CD4-positive, alpha-beta T cell treated with Interleukin-4 for 1 hour (primary cell): Measurements from ENCODE around the gene PDC.
"Not testable (repeated sequence)": the region's sequence is repeated elsewhere in the genome, so short reads cannot be mapped to it uniquely, and the experiment has no call there.

ENCODE experiments used
- DNase-seq, 2 donors: peaks; one replicate each; pipeline ENCODE4 v3.0.0-alpha.2; 2020 to 2022

The PDC gene

DNA sequence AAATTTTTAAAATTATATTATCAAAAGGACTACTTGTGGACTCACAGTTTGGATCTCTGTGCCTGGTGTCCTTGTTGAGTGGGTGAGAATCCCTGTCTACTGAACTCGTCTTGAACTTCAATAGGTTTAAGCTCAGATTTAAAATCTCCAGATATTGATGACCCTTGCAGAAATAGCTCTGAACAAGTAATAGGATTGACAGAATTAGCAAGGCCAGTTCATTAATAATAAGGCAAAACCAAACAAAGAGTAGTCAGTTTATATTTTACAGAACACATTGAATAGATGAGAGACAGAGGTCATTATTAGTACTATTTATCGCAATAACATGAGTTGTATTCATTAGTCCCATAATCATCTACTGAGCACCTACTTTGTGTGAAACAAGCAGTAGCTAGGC lies at the start of gene PDC:
TSS of gene PDC (minus strand) at position 101 of the 400 bp plus-strand sequence. CDS start 11,655 bp downstream, outside the sequence.
- no peak for DNase-seq

DNA sequence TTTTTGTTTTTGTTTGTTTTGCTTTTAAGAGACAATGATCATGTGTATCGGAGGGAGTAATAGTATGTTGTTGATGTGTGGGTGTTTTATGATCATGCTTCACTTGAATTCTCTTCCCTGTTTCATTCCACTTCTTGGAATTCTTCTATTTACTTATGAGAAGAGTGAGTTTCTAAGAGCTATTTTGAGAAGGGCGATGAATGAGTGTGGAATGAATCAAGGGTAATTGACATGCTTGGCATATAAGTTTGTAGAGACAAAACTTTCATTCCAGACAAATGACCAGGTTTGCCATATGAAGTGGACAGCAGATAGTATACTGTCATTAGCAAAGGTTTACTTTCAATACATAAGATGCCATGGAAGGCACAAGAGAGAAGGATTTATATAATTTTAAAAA lies 42.3 kb upstream of the PDC start:
- no peak for DNase-seq

DNA sequence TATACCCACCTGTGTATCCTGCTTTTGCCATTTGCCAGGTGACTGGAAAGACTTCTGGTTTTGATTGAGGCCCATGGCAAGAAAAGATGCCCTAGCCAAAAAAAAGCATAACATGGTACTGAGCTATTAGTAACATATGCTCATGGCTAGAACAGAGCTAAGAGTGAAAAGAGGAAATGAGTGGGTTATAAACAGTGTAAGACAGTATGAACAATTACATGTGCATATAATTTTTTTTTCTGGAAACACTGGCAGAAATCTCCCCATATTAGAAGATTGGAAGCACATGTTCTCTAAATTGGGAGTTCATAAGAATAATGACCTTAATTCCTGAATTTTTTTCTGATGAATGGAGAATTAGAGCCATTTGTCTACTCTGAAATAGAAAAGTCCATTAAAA lies 41.2 kb upstream of the PDC start:
- no peak for DNase-seq

DNA sequence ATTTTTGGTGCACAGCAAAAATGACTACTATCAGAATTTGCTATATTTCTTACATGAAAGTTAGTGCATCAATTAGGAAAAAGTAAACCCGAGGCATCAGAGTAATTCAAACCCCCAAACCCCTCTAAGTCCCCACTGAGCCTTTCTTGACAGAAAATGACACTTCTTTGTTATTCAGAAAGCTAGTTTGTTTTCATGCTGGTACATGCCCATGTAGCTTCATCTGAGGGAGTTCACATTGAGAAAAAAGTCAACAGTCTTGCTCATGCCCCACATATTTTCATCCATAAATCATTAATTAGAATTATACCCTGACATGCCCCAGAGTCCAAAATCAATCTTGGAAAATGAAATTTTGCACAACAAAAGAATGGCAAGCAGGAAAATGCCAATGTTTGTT lies 39.9 kb upstream of the PDC start:
- DNase-seq = no peak

DNA sequence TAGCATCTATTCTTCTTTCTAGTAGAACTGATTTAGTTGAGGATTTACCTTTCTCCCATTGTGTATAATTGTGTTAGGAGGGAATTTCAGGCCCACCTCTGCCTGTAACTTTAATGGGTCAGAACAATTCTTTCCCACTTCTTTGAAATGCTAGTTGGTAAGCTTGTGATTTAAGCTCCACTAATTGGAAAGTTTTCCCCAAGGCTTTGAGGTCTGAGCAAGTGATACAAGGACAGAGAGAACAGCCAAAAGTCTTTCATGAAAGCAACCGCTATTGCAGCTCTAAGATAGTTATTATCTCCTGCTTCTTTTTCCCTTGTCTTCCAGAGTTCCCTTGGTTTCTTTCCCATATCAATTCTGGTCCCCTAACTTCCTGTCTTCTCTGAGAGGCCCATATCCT lies 38.7 kb upstream of the PDC start:
- DNase-seq = no peak

DNA sequence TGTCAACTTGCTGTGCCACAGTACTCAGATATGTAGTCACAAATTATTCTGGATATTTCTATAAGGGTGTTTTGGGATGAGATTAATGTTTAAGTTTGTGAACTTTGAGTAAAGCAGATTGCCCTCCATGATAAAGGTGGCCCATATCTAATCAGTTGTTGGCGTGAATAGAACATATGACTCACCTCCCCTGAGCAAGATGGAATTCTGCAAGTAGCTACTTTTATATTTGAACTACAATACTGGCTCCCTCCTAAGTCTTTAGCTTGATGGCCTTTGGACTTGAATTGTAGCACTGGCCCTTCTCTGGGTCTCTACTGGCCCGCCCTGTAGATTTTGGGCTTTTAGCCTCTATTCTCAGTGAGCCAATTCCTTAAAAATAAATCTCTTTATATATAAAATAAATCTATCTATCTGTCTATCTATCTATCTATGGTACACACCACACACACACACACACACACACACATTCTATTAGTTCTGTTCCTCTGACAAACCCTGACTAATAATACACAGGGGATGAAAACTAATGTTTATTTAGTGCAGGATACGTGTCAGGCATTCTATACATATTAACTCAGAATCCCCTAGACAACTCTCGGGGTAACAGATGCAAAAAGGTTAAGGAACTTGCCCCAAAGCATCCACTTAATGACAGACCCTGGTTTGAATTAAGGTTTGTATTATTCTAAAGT lies 37.9 kb upstream of the PDC start:
- no peak for DNase-seq

DNA sequence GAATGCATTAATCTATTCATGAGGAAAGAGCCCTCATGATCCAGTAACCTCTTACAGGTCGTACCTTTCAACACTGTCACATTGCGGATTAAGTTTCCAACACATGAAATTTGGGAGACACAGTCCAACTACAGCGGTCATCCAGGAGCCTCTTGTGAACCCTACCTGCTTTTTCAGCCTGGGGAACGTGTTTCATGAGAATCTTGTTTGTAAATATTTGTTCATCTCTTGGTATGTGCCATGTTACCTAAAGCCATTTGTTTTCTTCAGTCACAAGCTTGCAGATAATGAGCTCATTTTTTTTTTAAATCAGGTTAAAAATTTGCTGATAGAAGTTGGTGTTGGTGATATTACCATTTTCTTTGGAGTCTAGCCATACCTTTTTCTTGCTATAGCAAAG lies 37.2 kb upstream of the PDC start:
- DNase-seq = no peak

DNA sequence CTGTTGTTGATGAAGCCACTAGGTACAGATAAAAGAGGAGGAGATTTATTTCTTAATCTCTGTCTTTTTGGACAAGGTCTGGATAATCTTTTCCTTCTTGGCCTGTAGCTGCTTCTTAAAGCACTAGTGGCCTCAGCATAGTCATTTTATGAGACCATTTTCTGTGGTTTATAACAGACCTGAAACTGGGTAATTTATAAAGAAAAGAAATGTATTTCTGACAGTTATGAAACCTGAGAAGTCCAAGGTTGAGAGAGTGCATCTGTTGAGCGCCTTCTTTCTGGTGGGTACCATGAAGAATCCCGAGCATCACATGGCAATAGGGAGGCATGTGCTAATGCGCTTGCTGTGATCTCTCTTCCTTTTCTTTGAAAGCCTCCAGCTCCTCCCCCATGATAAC lies 36.7 kb upstream of the PDC start:
- no peak for DNase-seq

DNA sequence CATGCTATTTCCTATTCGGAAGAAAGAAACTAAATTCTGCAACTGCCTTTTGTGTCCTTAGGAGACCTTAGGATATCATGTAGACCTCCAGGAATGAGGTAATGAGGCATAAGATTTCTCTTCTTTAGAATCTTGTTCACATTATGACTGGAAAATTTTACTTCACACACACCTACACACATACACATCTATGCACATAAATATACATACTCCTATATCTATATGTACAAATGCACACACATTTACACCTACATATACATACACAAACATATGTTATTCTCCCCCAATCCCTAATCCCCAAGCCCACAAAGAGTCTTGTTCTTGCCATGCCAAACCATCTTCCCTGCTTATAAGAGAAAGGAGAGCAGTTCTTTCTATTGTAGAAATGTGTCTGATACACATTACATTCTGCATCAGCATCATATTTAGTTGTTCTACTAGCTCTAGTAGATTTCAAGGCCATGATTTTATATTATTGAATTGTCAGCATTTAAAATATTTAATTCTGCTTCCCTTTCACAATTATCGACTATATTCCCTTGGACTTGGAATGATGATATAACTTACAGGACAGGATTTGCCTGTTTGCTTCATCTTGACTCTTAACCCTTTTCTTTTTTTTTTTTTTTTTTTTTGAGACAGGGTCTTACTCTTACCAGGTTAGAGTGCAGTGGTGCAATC lies 35.4 kb upstream of the PDC start:
- DNase-seq = no peak

DNA sequence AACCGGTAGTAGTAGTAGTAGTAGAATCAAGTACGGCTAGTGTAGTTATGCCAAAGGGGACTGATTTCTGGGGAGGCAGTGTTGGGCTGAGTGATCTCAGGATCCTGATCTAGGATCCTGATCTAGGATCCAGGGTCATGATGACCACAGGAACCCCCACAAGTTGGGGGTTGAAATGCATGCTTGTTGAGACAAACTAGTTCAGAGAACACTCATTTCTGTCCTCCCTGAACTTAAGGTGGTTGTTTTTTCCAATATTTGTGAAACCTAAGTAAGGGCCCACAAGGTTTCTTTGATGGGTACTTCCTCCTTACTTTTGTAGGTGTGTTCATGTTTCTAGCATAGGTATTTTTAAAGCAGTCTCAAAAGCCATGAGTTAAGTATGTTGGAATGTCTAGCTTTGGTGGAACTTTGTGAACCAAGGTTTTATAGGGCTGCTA lies 33.9 kb upstream of the PDC start:
- no peak for DNase-seq

DNA sequence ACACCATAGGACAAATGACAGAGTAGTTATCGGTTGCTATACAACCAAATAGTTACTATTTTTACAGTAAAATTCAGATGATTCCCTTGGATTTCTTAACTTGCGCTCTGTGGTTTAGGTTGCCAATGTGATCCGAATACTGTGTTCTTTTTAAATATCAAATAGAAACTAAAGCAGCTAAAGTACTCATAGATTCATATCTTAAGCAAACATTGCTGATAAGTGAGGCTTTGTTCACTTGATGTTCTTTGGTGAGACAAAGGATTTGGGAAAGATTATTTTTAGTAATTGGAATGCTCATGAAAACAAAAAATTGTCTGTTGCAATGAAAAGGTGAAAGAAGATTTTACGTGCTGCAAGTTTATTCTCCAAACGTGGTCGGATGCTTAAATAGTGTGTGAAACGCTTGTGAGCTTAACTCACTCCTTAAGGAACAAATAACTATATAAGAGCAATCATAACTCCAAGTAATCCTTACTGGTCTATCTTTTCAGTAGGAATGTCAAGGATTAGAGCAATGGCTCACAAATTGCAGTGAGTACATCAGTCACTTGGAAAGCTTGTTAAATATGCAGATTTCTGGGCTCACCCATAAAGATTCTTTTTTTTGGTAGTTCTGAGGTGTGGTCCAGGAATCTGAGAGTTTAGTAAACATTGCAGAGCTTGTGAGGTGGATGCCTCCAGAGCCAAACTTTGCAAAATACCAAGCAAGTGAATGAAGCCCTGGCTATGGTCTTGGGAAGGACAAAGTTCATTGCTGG lies 31.8 kb upstream of the PDC start:
- DNase-seq = no peak

DNA sequence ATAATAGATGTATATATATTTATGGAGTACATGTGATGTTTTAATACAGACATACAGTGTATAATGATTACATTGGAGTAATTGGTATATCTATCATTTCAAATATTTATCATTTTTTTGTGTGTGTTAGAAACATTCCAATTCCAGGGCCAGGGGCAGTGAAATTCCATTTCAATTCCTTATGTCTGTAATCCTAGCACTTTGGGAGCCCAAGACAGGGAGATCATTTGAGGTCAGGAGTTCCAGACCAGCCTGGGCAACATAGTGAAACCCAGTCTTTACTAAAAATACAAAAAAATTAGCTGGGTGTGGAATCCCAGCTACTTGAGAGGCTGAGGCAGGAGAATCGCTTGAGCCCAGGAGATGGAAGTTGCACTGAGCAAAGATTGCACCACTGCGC lies 30.4 kb upstream of the PDC start:
- DNase-seq = no peak

DNA sequence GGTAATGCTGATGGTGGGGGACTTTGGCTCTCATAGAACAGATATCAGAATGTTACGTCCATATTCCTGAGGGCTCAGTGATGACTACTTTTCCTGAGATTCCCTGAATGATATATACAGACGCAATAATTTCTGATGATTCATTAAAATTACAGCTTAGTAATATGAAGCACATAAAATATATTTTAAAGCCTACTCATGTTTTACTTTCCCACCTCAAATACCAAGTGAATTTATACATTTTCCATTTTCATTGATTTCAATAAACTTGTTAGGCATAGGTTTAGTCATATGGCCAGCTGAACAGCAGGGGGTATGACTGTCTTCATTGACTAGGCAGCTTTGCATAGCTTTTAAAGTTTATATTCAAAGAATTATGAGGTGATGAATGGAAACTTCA lies 26.2 kb upstream of the PDC start:
- no peak for DNase-seq

DNA sequence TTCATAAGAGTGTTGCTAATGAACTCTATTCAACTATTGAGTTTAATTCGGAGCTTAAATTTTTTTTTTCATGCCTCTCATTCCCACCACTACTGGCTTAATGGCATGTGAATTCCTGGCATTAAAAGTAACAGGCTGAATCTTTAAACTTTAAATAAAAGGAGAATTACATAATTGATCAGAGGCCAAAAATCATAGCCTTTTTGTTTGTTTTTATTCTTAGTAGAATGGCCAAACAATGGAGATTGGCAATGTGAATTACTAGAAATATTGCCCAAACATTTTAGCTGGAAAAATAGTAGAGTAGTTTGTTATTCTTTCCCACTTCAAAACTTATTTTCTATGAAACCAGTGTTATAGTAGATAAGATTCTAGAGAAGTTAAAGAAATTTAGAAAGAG lies 25.1 kb upstream of the PDC start:
- no peak for DNase-seq

DNA sequence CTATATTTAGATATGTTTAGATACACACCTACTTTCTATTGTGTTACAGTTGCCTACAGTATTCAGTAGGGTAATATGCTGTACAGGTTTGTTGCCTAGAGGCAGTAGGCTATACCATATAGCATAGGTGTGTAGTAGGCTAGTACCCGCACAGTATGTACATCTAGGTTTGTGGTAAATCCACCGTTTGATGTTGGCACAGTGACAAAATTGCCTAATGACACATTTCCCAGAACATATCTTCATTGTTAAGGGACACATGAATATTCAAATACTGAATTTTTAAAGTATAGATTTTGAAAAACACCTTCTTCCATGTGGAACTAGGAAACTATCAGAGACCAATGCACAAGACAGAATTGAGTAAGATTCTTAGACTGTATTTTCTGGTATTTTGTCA lies 22.6 kb upstream of the PDC start:
- no peak for DNase-seq

DNA sequence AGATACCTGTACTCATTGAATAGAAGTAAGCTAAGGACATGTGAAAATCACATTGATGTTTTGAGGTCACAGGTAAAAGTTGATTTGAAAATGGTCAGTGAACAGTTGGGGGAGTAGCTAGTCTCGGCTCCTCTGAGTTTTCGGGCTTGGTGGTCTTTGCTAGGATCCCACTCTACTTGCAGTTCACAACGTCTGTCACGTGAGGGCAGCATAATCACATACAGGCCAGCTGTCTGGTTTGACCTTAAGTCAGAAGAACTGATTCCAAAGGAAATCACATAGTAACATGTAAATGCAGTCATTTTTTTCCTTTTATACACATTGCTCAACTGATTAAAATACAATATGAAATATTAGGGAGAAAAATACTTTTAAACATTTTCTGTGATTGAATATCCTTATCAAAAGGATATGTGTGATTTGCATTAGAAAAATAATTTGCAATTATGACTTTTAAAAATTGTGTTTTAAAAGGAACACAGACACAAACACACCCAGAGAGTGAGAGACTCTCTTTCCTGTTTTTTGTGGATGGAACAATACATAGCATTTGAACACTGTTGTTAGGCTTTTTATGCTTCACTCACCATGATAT lies 21.8 kb upstream of the PDC start:
- peak; percentile 35 to 39 for DNase-seq

DNA sequence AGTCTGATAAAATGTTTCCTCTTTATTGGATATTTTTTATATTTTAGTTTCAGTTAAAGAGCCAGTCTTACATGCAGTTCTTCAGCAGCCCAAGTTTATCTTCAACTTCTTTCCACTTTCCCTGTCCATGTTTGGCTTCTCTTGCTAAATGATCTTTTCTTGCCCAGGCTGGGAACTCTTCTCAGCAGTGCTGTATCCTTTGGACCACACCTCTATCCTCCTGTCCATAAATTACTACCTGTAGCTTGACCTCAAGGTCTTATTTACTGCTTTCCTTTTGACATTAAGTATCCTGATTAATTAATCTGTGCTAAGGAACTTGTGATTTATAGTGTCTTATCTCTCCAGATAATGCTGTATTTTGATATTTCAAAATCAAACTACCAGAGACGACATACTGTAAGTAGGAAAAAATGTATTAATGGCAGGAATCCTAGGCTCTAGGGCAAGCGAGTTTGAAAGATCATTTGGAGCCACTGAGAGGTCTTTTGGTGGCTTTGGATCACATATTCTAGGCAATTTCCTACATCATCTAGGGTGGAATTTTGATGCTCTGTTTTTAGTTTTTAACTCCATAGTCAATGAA lies 20.5 kb upstream of the PDC start:
- DNase-seq = no peak

DNA sequence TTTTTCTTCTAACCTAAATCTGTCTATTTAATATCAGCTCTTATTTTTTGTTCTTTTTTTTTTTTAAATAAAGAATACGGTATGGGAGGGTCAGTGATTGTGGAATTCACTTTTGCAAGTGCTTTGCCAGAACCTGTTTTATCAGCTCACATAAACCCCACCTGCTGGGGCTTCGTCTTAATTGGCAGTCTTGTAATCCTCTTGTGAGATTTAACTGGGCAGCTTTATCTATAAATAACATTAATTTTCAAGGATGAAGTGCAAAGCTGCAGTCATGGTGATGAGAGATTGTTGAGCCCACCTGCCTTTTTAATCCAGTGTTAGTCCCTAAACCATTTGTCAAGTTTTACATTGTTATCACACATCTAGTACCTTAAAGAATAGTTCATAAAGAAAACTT lies 18.2 kb upstream of the PDC start:
- no peak for DNase-seq

DNA sequence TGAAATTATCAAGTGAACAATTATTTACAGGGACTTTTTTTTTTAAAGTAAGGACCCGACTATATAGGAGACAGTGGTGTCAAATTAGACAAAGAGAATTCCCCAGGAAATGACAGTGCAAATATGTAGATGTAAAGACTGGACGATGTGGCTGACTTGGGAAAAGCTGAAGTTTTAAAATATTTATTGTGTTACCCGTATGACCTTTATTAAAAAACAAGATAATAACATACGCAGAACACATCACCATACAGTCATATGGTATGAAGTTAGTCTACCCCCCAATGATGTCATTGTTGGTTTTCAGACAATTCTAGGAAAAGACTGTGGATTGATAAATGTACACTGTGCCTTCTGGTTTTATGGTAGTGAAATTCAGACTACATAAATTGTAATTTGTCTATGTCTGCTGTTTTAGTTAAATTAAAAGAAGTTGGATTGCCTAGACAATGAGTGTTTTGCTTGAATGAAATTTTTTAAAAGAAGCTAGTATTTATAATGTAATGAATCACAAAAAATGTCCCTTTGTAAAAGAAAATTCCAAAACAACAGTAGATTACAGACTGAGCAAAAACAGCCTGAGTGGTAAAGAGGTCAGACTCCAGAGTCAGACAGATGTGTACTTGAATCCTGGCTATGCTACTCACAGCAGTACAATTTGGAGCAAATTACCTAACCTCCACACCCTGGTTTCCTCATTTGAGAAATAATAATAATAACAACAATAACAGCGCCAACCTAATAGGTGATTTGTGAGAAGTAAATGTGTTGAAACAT lies 15.5 kb upstream of the PDC start:
- no peak for DNase-seq

DNA sequence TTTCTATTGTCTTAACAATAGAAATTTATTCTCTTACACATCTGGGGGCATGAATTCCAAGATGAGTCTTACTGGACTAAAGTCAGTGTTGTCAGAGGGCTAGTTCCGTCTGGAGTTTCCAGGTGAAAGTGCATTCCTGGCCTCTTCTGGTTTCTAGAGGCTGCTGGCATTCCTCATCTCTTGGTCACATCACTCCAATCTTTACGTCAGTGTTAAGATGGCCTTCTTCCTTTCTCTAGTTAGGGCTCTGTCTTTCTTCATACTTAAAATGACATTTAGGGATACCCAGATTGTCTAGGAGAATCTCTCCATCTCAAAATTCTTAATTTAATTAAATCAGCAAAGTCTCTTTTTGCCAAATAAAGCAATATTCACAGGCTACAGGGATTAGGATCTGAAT lies 13.3 kb upstream of the PDC start:
- no peak for DNase-seq

DNA sequence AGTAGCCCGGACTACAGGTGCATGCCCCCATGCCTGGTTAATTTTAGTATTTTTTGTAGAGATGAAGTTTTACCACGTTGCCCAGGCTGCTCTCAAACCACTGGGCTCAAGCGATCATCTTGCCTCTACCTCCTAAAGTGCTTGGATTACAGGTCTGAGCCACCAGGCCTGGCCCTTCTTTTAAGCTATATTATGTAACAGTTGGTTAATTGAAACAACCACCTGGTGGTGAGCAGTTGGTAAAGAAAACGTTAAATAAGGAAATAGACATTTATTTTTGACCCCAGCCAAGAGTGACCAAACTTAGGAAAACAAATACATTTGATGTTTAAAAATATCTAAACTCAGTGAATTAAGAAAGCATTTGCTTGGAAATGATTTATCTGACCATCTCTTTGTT lies 12.1 kb upstream of the PDC start:
- no peak for DNase-seq

DNA sequence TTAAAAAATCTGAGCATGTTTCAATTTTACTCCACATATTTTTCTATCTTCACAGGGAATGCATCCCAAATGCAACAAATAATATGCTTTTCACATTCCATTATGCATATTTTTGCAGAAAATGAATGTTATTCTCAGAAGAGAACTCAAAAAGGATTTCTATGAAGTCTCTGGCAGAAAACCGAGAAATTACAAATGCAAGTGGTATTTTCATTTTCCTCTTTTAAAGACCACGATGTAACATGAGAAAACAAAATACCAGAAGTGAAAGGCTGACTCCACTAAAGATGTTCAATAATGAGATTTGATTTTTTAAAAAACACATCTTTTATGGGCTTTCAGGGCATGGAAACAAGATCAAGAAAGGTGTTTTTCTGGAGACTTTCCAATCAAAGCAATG lies 5.0 kb upstream of the PDC start:
- DNase-seq = no peak

DNA sequence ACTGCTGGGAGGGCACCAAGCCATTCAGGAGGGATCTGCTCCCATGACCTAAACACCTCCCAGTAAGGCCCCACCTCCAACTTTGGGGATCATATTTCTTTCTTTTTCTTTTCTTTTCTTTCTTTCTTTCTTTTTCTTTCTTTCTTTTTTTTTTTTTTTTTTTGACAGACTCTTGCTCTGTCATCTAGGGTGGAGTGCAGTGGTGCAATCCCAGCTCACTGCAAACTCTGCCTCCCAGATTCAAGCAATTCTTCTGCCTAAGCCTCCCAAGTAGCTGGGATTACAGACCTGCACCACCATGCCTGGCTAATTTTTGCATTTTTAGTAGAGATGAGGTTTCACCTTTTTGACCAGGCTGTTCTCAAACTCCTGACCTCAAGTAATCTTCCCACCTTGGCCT lies 4.6 kb upstream of the PDC start:
- not testable (repeated sequence) for DNase-seq
